OCI-M2 (cell line): Measurements from ENCODE around the gene PUM2.

Experiments used
- DNase-seq: peaks from one replicate; lab custom pipeline; 2025; ENCODE audit not compliant: unreplicated experiment; lab: John Stamatoyannopoulos, UW

Gene PUM2

DNA sequence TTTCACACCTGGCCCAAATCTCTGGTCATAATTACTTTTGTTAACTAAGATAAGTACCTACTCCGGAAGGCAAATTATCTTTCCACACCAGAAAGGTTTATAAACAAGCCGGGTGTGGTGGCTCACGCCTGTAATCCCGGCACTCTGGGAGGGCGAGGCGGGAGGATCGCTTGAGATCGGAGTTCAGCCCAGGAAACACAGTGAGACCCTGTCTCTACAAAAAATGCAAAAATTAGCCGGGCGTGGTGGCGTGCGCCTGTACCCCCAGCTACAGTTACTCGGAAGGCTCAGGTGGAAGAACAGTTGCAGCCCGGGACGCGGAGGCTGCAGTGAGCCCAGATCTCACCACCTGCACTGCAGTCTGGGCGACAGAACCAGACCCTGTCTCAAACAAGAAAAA, 2.1 kb downstream of the PUM2 start:
- no peak for DNase-seq

DNA sequence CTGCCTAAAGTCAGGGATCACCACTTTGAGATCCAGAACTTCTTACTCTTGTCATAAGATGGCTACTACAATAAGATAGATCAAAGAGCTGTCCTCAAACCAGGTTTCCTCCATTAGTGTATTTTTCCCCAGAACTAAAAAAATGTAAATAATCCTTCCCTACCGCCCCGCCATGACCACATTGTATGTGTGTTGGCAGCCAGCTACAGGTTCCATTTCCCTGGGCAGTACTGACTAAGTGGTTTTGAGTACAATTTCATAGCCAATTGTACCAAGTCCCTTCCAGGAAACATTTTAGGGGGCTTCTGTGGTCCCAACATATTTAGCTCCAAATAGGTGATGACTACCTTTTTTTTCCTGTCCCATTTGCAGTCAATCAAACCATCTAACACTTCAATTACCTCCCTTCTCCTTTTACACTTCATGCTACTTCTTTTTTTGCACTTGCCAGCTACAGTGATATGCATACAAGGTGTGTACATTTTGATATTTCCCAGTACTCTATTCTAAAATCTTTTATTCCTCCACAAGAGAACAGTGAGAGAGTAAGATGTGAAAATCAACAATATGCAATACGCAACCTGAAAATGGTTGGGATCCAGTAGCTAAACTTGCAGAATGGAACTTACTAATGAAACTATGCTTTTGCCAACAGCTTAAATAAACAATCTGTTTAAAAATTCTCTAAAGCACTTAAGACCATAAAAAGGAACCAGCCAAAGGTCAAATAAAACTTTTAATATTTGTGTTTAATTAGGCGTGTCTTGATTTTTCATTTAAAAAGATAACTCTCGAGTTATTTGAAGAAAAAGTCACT, 3.9 kb downstream of the PUM2 start:
- DNase-seq: no peak

DNA sequence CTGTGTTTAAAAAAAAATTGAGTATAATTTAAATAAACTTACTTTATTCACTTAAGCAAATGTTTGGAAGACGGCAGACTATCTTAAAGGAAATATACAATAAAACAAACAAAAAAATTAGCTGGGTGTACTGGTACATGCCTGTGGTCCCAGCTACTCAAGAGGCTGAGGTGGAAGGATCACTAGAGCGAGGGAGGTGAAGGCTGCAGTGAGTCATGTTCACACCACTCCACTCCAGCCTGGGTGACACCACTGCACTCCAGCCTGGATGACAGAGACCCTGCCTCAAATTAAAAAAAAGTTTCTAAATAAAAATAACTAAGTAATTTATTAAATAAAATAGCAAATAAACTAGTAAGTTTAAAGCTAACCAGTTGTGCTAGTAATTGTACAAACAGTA, 7.5 kb downstream of the PUM2 start:
- no peak for DNase-seq

DNA sequence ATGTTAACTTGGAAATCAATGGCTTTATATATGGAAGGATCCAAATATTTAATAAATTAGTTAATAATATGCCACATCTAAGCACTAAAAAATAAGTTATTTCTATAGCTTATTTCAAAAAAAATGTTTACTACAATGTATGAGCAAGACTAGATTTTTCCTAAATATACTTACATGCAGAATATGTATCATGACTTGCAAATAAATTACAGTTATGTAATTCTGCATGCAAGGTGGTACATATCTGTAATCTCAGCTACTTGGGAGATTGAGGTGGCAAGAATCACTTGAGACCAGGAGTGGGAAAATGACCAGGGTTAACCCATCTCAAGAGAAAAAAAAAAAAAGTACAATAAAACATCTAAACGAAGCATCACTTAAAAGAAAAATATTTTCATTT, 11.6 kb downstream of the PUM2 start:
- DNase-seq: no peak

DNA sequence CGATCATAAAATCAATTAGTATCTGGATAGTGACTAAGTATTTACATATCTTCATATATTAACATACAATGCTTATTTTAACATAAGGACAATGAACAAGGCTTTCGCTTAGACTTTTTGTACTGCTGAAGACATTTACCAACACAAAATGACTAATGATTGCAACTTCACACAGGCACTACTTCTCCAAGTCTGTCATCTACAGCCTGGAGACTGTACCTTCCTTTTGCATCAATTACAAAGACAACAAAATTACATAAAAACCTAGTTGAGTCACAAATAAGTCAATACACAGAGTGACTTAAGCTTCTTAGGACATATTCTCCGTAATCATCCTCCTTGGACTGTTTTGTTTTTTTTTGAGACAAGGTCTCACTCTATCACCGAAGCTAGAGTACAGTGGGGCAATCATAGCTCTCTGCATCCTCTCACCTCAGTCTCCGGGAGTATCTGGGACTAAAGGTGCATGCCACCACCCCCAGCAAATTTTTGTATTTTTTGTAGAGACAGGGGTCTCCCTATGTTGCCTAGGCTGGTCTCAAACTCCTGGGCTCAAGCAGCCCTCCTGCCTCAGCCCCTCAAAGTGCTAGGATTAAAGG, 15.9 kb downstream of the PUM2 start:
- DNase-seq: no peak

DNA sequence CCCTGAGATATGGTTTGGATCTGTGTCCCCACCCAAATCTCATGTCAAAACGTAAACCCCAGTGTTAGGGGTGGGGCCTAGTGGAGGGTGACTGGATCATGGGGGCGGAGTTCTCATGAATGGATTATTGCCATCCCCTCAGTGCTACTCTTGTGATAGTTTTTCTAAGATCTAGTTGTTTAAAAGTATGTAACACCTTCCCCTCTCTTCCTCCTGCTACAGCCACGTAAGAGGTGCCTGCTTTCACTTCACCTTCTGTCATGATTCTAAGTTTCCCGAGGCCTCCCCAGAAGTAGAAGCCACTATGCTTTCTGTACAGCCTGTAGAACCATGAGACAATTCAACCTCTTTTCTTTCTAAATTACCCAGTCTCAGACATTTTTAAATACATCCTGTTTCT, 16.9 kb downstream of the PUM2 start:
- DNase-seq: no peak

DNA sequence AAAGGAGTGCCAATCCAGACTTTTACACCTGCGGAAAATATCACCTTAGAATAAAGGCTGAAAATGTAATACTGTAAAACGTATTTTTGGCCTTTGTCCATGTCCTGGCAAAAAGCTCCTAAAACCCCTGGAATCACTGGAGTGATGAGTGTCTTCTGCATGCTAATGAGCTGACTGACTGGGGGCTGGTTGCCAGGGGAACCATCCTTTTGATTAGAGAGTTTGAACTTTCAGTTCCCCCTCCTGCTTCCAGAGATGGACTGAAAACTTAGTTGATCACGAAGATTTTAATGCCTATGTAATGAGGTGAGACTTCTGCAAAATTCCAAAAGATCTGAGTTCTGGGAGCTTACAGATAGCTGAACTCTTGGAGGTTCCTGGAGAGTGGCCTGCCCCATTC, 20.5 kb downstream of the PUM2 start:
- DNase-seq: no peak

DNA sequence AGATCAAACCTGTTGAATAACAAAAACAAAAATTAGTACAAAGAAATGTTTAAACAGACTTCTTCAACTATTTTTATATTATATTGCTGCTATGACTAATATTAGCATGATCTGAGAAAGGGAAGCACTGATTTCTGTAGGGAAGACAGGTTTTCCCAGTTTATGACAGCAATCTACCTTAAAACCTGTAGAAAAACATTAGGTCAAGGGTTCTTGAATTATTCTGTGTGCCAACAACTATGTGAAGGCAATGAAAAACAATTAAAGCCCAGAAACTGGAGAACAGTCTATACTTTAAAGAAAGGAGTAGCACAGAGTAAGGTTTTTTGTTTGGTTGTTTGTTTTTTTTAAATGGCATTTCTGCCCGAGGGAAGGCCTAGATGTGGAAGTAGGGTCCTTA, 23.3 kb downstream of the PUM2 start:
- no peak for DNase-seq

DNA sequence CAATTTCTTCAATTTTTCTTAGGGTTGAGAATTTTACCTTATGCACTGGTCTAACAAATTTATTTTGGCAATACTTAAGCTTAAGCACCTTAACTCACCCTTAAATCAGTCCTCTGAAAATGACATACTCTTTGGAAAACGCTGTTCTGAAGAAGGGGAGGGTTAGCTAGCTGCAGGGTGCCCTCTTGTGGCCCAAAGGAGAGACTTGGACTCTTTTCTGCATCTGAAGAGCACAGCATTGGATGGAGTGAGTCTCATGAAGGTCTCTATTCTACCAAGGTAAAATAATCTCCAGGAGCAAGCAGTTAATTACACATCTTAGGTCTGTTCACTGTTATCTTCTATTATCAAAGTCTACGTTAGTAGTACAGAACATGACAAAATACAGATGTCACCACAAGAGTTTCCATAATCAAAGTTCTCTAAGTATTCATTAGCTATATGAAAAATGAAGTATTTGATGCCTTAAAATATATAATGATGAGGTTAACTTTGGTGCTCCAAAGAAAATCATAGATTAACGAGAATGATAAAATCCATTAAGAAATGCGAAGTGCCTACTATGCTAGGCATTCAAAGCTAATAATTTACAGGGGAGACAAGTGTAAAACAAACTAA, 24.4 kb downstream of the PUM2 start:
- no peak for DNase-seq

DNA sequence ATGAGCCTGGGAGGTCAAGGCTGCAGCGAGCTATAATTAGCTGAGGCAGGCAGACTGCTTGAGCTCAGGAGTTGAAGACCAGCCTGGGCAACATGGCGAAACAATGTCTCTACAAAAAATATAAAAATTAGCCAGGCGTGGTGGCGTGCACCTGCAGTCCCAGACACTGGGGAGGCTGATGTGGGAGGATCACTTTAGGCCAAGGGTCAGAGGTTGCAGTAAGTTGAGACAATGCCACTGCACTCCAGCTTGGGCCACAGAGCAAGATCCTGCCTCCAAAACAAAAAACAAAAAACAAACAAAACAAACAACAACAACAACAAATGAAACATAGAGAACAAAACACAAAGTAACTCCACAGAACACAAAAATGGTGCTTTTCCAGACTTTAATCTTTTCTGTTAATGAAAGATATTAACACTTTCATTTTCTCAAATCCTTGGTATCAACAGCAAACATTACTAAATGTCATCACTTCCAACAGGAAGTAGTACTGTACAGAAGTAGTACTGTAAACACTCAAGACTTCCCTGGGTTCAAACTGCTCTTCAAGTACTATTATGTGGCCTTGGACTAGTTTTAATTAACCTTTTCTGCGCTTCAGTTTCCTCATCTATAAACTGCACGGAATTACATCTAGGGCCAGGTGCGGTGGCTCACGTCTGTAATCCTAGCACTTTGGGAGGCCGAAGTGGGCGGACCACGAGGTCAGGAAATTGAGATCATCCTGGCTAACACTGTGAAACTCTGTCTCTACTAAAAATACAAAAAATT, 27.9 kb downstream of the PUM2 start:
- DNase-seq: no peak

DNA sequence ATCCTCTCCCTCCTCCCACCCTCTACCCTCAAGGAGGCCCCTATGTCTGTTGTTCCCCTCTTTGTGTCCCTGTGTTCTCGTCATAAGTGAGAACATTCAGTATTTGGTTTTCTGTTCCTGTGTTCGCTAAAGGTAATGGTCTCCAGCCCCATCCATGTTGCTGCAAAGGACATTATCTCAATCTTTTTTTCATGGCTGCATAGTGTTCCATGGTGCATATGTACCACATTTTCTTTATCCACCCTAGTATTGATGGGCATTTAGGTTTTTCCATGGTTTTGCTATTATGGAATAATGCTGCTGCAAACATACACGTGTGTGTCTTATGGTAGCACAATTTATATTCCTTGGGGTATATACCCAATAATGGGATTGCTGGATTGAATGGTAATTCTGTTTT, 33.0 kb downstream of the PUM2 start:
- DNase-seq: no peak

DNA sequence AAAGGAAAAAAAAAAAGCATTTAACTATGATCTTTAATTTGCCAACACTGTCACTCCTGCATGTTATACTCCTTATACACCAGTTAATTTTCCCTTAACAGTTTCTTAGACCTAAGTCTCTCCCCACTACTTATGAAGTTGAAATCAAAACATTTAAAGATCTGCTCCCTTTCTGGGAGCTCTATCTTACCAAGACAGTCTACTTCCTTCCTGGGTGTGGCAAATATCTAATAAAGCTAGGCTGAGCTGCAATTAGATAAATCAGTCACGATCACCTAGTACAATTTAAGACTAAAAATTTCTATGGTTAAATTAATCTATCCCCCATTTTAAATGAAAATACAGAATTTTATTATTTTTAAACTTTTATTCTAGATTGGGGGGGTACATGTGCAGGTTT, 33.4 kb downstream of the PUM2 start:
- DNase-seq: no peak

DNA sequence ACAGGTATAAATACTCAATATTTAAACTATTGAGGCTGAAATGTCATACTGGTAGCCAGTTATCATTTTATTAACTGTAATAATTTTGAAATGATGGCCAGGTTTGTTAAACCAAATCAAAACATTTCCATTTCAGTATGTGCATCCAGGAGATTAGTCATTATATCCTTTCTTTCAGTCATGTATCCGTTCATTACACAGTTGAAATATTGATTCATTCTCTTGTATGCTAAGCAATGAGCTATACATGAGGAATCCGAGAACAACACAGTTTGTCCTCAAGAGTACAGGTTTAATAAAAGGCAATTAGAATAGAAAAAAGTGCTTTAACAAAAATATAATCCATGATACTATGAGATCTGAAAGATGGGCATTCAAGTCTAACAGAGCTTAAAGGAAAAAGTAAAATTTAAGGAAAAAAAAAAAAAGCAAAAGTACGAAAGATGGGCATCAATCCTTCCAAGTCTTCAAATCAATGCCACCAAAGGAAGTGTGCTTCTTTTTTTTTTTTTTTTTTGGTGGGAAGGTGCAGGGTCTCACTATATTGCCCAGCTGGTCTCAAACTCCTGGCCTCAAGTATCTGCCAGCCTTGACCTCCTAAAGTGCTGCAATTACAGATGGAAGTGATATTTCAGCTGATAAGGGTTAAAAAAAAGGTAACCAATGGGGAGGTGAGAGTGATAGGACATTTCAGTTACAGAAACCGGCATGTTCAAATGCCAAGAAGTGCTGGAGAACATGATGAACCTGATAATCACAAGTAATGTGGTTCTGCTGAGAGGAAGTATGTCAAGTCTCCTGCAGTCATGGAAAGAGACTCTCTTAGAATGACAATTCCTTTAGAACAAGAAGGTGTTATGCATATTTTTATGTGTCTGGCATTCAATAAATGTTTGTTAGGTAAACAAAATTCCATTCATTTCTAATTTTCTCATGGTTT, 35.8 kb downstream of the PUM2 start:
- no peak for DNase-seq

DNA sequence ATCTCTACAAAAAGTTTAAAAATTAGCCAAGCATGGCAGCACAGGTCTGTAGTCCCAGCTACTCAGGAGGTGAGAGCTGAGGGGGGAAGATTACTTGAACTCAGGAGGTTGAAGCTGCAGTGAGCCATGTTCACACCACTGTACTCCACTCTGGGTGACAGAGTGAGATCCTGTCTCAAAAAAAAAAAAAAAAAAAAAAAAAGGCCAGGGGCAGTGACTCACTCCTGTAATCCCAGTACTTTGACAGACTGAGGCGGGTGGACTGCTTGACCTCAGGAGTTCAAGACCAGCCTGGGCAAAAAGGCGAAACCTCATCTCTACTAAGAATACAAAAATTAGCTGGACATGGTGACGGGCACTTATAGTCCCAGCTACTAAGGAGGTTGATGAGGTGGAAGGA, 37.0 kb downstream of the PUM2 start:
- DNase-seq: no peak

DNA sequence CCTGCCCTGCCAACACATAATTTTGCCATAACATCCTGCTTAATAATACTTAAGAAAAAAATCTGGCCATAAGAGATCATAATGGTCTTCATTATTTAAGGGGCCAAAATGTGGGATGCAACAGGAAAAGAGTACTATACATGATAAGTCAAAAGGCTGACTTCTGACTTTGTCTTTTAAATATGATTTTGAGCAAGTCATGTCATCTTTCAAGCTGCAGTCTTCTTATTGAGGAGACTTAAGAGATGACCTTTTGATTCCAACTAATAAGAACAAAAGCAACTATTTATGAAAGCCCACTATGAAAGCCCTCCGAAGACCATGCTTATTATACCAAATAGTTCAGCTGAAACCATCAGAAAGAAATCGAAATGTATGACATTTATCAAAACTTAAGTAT, 41.6 kb downstream of the PUM2 start:
- DNase-seq: no peak

DNA sequence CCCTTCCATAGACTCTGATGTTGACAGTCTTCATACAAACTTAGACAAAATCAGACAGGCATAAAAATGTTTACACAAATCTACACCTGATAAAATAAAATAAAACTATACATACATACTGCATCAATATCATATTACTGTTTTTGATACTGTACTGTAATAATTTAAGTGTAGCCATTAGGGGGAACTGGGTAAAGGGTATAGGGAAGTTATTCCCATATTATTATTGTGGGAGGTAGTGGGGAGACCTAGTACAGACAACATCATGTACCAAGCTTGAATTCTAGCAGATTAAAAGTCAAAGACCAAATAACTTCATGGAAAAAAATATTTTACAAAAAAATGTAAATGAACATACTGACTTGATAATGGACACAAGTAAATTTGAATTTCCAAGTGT, 43.3 kb downstream of the PUM2 start:
- DNase-seq: no peak

DNA sequence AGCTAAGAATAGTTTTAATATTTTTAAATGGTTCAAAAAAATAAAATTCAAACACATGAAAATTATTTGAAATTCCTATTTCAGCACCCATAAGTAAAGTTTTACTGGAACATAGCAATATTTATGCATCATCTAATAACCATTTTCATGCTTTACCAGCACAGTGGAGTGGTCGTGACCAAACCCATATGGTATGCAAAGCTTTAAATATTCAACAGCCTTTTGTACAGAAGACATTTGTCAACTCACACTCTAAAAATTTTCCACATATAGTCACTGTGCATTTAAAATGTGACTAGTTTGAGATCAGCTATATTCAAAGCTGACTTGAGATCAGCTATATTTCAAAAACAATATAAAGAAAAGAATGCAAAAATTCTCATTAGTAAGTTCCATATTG, 46.2 kb downstream of the PUM2 start:
- DNase-seq: no peak

DNA sequence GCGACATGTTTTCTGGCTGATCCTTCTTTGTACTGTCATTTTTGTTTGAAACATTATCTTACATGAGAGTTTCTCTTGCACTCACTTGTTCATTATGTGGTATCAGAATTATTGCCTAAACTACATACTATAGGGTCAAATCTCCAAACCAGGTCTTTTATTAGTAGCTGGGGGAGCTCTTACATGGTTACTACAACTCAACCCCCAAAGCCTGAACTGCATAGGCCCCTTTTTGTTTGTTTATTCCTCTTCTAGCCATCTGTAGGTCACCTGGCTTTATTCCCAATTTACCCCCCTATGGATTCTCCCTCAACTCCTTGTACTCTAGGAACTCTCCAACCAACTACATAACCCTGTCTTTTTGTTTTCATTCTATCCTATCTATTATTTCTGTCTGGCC, 46.7 kb downstream of the PUM2 start:
- DNase-seq: no peak

DNA sequence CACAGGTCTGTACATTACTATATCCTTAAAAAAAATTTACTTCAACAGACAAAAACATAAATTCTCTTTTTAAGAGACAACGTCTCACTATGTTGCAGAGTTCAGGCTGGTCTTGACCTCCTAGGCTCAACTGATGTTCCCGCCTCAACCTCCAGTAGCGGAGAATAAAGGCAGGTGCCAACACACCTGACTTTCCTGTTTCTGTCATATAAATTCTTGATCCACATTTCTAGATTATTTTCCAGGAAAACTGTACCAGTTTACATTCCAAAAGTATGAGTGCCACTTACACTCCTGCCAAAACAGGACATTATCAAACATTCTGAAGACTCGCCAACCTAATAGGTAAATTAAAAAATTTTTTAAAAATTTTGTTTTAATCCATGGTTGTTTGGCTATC, 48.6 kb downstream of the PUM2 start:
- DNase-seq: no peak

DNA sequence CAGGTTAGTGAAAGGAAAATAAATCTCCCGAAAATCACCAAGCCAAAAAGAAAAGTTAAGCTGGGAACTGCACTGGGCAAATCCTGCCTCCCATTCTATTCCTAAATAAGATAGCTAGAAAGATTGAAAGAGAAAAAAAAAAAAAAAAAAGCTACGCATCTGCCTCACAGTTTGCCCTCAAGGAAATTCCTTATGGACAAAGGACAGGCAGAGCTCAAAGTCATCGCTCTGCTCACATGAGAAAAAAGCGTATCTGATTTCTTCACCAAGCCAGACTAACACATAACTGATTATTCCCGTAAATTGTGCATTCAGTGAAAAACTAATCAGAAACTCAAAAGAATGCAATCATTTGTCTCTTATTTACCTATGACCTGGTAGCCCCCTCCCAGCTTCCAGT, 50.0 kb downstream of the PUM2 start:
- DNase-seq: no peak

DNA sequence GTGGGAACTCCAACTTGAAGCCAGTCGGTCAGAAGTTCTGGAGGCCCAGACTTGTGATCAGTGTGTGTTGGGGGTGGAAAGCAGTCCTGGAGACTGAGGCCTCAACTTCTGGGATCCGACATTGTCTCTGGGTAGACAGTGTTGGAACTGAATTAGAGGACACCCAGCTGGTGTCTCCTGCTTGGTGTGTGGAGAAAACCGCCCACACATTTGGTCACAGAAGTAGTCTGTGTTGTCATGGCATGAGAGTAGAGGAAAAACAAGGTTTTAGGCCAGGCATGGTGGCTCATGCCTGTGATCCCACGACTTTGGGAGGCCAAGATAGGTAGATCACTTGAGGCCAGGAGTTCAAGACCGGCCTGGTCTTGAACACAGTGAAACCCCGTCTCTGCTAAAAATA, 51.5 kb downstream of the PUM2 start:
- no peak for DNase-seq
